ENCODE measurements around the gene MZB1. TPM values are rescaled to one million over a fixed set of nuclear protein-coding genes. Genes with fewer than 3 reads are reported as not detected.
A peak's percentile ranks its signal among the peaks of the same experiment; 100 is the strongest.

The MZB1 gene
- total and polyA plus RNA-seq, 2 of the 8 experiments (the other 6 are each of a cell fraction or from before 2014, with no cell fraction given), result 0.39 to 0.47 TPM

- Histone ChIP-seq H3K23ac (ENCODE audit: insufficient read length) (no peak overlapping the region), H3K4me2 (ENCODE audit: insufficient read depth in 1 of 2, low read depth in 2 of 2, low read length in 2 of 2) (no peak overlapping the region), H2BK20ac (ENCODE audit: low read length) (no peak overlapping the region), H3K27ac (ENCODE audit: low read depth, low read length) (no peak overlapping the region), H3K79me1 (ENCODE audit: low read depth, low read length) (no peaks in the 10 kb centered on the region; the same call in 1 of the 2 replicates), H2BK120ac (replicated peaks; ENCODE audit: low read depth, low read length) (no peak overlapping the region), H3K56ac (replicated peaks; ENCODE audit: insufficient read length, low read depth, low read length) (no peak overlapping the region), H3K36me3 (ENCODE audit: control insufficient read depth in 2 of 4, insufficient read depth in 4 of 4, low read length in 3 of 4) (no peaks in the 10 kb centered on the region), H3K14ac (ENCODE audit: insufficient read length) (no peak overlapping the region), H2BK12ac (ENCODE audit: low read depth, low read length) (no peak overlapping the region), H3K9me3 (ENCODE audit: insufficient read depth in 2 of 2, low read depth in 1 of 2, low read length in 1 of 2) (no peaks in the 10 kb centered on the region), H3K79me2 (ENCODE audit: control insufficient read depth in 1 of 2, insufficient read depth in 2 of 2, low read length in 2 of 2) (no peaks in the 10 kb centered on the region), H3K18ac (ENCODE audit: extremely low read depth, low read length) (no peak overlapping the region), H3K9ac (replicated peaks in 1 of 4; ENCODE audit: extremely low read depth in 1 of 4, low read depth in 3 of 4, low read length in 3 of 4) (no peak overlapping the region), H2AFZ (ENCODE audit: low read length) (no peak overlapping the region), H3K4me1 (replicated peaks in 1 of 4; ENCODE audit: control insufficient read depth in 3 of 4, insufficient read depth in 4 of 4, low read length in 3 of 4) (peaks cover 3 to 12% (median 9%) of the 10 kb centered on the region in 4 experiments), H3K4ac (replicated peaks; ENCODE audit: insufficient read length, low read depth, low read length) (no peak overlapping the region), H4K8ac (ENCODE audit: extremely low read depth, insufficient read depth, low read length) (no peak overlapping the region), H3K27me3 (replicated peaks in 1 of 4; ENCODE audit: control insufficient read depth in 3 of 4, extremely low read depth in 1 of 4, insufficient read depth in 3 of 4, low read length in 3 of 4) (no peaks in the 10 kb centered on the region), H2BK15ac (ENCODE audit: low read length) (no peak overlapping the region), H2BK5ac (ENCODE audit: low read depth, low read length) (no peak overlapping the region; the same call in 1 of the 2 replicates), H3K23me2 (ENCODE audit: low read depth, low read length) (no peaks in the 10 kb centered on the region), H2AK5ac (ENCODE audit: low read depth, low read length) (no peak overlapping the region), H4K20me1 (replicated peaks in 1 of 2; ENCODE audit: control insufficient read depth in 1 of 2, insufficient read depth in 2 of 2, low read length in 2 of 2) (peaks cover 0 to 2% of the 10 kb centered on the region in 2 experiments), H4K91ac (replicated peaks; ENCODE audit: insufficient read length, low read length) (no peak overlapping the region), H4K5ac (ENCODE audit: insufficient read length, low read depth, low read length) (no peak overlapping the region), H3K4me3 (ENCODE audit: extremely low read depth in 1 of 4, insufficient read depth in 2 of 4, low read depth in 3 of 4, low read length in 4 of 4) (no peak overlapping the region)
- FAIRE-seq (no peak), DNase-seq (ENCODE audit: low read depth in 1 of 2, low spot score in 2 of 2) (no peak)
- ChIA-PET POLR2A (ENCODE audit: partially characterized antibody) (interaction anchor here (0.5 to 2.4 kb wide), 5 partner anchors 9 to 102 kb away, joined by 3 to 8 read pairs (median 3); no protein-coding TSS in a partner anchor), CTCF (ENCODE audit: partially characterized antibody) (interaction anchor here (1.1 to 2.7 kb wide), 2 partner anchors 17 to 219 kb away, joined by 5 to 15 read pairs; no protein-coding TSS in a partner anchor)
- 0 out of 4 replicates have a peak, but pooled peaks of 1 of the 2 experiments have one; percentile 8 for TF ChIP-seq RAD21 (IDR thresholded peaks at IDR 0.05 in 1 of 2, conservative IDR thresholded peaks at IDR 0.05 in 1 of 2; ENCODE audit: low read depth in 2 of 2, low read length in 2 of 2)
- TF ChIP-seq TEAD4 (IDR thresholded peaks at IDR 0.05; ENCODE audit: low read depth, low read length), result no peak
- no peak for TF ChIP-seq POLR2AphosphoS5 (IDR thresholded peaks at IDR 0.05; ENCODE audit: low read depth, low read length)
- no peak for TF ChIP-seq SIRT6 (IDR thresholded peaks at IDR 0.05; ENCODE audit: low read length)
- no peak for TF ChIP-seq JUN (IDR thresholded peaks at IDR 0.05; ENCODE audit: low read depth, low read length)
- TF ChIP-seq POLR2A (IDR thresholded peaks at IDR 0.05; ENCODE audit: control extremely low read depth in 1 of 2, low read depth in 2 of 2, low read length in 2 of 2), result no peak
- no peak for TF ChIP-seq SP2 (IDR thresholded peaks at IDR 0.05; ENCODE audit: low read length)
- TF ChIP-seq, protein P1, sequence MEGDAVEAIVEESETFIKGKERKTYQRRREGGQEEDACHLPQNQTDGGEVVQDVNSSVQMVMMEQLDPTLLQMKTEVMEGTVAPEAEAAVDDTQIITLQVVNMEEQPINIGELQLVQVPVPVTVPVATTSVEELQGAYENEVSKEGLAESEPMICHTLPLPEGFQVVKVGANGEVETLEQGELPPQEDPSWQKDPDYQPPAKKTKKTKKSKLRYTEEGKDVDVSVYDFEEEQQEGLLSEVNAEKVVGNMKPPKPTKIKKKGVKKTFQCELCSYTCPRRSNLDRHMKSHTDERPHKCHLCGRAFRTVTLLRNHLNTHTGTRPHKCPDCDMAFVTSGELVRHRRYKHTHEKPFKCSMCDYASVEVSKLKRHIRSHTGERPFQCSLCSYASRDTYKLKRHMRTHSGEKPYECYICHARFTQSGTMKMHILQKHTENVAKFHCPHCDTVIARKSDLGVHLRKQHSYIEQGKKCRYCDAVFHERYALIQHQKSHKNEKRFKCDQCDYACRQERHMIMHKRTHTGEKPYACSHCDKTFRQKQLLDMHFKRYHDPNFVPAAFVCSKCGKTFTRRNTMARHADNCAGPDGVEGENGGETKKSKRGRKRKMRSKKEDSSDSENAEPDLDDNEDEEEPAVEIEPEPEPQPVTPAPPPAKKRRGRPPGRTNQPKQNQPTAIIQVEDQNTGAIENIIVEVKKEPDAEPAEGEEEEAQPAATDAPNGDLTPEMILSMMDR (IDR thresholded peaks at IDR 0.05; ENCODE audit: control extremely low read depth in 1 of 3, insufficient read depth in 1 of 3, low read depth in 1 of 3, low read length in 3 of 3), result peak in 1 of 3 experiments; percentile 2; a peak in 1 of 4 replicates
- 89% methylated on average over 8 of the region's 8 CpGs; no CpG with 5 or more reads in 1 of the 2 experiments for WGBS, 2 experiments (ENCODE audit: extremely low coverage in 1 of 2, insufficient coverage in 1 of 2, insufficient read length in 1 of 2, insufficient replicate concordance in 2 of 2, low coverage in 1 of 2, low lambda C conversion rate in 2 of 2, missing lambda C conversion rate in 1 of 2)
Observed at GRCh38 chr5:139385061-139386049, 4.4 kb downstream of the MZB1 start.
